H9 (cell line): ENCODE data around the gene IL6R. TPM values are rescaled to one million over a fixed set of nuclear protein-coding genes. Genes with fewer than 3 reads are reported as not detected.

Experiments used
- DNase-seq: peaks from one replicate; pipeline ENCODE4 v3.0.0-alpha.2; 2017
- H2AFZ ChIP-seq: one replicate; pipeline ENCODE4 v1.6.1; 2013; ENCODE audit warnings: mild to moderate bottlenecking, low read length, control low read depth, moderate library complexity
- H2AK5ac ChIP-seq: 2 replicates; pipeline ENCODE4 v1.6.1; 2013; ENCODE audit warnings: low read length, control low read depth, mixed read lengths; ENCODE audit not compliant: insufficient read length
- H2BK120ac ChIP-seq: one replicate; pipeline ENCODE4 v1.6.1; 2013; ENCODE audit warnings: low read depth, mild to moderate bottlenecking, low read length, control low read depth, inconsistent platforms; ENCODE audit not compliant: poor library complexity, severe bottlenecking
- H2BK12ac ChIP-seq: 2 replicates; pipeline ENCODE4 v1.6.1; 2013; ENCODE audit warnings: low read length, control low read depth, mixed read lengths, low read depth; ENCODE audit not compliant: insufficient read length
- H2BK15ac ChIP-seq: 2 replicates; pipeline ENCODE4 v1.6.1; 2013; ENCODE audit warnings: low read depth, low read length, control low read depth
- H2BK20ac ChIP-seq: one replicate; pipeline ENCODE4 v1.6.1; 2013; ENCODE audit warnings: low read depth, mild to moderate bottlenecking, low read length, control low read depth, inconsistent platforms; ENCODE audit not compliant: poor library complexity, severe bottlenecking
- H2BK5ac ChIP-seq: 2 replicates; pipeline ENCODE4 v1.6.1; 2013; ENCODE audit warnings: low read length, control low read depth, mixed read lengths; ENCODE audit not compliant: insufficient read length
- H3K14ac ChIP-seq: 2 replicates; pipeline ENCODE4 v1.6.1; 2013; ENCODE audit warnings: low read length, control low read depth; ENCODE audit not compliant: insufficient read depth
- H3K18ac ChIP-seq: 2 replicates; pipeline ENCODE4 v1.6.1; 2013; ENCODE audit warnings: low read depth, mild to moderate bottlenecking, mixed read lengths, low read length, control low read depth; ENCODE audit not compliant: insufficient read length
- H3K23ac ChIP-seq: 2 replicates; pipeline ENCODE4 v1.6.1; 2013; ENCODE audit warnings: low read length, control low read depth, mixed read lengths, low read depth; ENCODE audit not compliant: insufficient read length
- H3K23me2 ChIP-seq: 2 replicates; pipeline ENCODE4 v1.6.1; 2013; ENCODE audit warnings: low read depth, mild to moderate bottlenecking, mixed read lengths, low read length, control low read depth; ENCODE audit not compliant: insufficient read length, poor library complexity, severe bottlenecking
- H3K27ac ChIP-seq: 2 replicates; pipeline ENCODE4 v1.5.1; 2013; ENCODE audit warnings: low read length, control low read depth, mixed read lengths, low read depth; ENCODE audit not compliant: insufficient read length
- H3K27me3 ChIP-seq: 2 replicates; pipeline ENCODE4 v1.6.1; 2013; ENCODE audit warnings: low read length, control low read depth, inconsistent platforms; ENCODE audit not compliant: insufficient read depth
- H3K4ac ChIP-seq: 2 replicates; pipeline ENCODE4 v1.6.1; 2013; ENCODE audit warnings: low read depth, mild to moderate bottlenecking, control low read depth, inconsistent platforms, low read length, moderate library complexity
- H3K4me1 ChIP-seq: 2 replicates; pipeline ENCODE4 v1.6.1; 2013; ENCODE audit warnings: low read length, control low read depth, inconsistent platforms; ENCODE audit not compliant: insufficient read depth
- H3K4me2 ChIP-seq: 2 replicates; pipeline ENCODE4 v1.6.1; 2013; ENCODE audit warnings: low read length, control low read depth, mixed read lengths; ENCODE audit not compliant: insufficient read length, insufficient read depth
- H3K56ac ChIP-seq: 2 replicates; pipeline ENCODE4 v1.6.1; 2013; ENCODE audit warnings: low read depth, mild to moderate bottlenecking, mixed read lengths, low read length, control low read depth; ENCODE audit not compliant: insufficient read length
- H3K79me1 ChIP-seq: 2 replicates; pipeline ENCODE4 v1.6.1; 2013; ENCODE audit warnings: low read depth, mild to moderate bottlenecking, moderate library complexity, low read length, control low read depth, inconsistent platforms; ENCODE audit not compliant: insufficient read depth, poor library complexity, severe bottlenecking
- H3K79me2 ChIP-seq: 2 replicates; pipeline ENCODE4 v1.6.1; 2013; ENCODE audit warnings: low read length, control low read depth, inconsistent platforms; ENCODE audit not compliant: insufficient read depth
- H3K9ac ChIP-seq: 2 replicates; pipeline ENCODE4 v1.6.1; 2013; ENCODE audit warnings: low read length, control low read depth, mixed read lengths; ENCODE audit not compliant: insufficient read length; ENCODE audit errors: extremely low read depth
- H3K9me3 ChIP-seq: one replicate; pipeline ENCODE4 v1.6.1; 2013; ENCODE audit warnings: low read depth, low read length, inconsistent platforms; ENCODE audit not compliant: control insufficient read depth
- H3T11ph ChIP-seq: one replicate; pipeline ENCODE4 v1.6.1; 2013; ENCODE audit warnings: mild to moderate bottlenecking, low read length, control low read depth, inconsistent platforms
- H4K20me1 ChIP-seq: one replicate; pipeline ENCODE4 v1.6.1; 2013; ENCODE audit not compliant: control insufficient read depth, insufficient read length, insufficient read depth
- H4K5ac ChIP-seq: 2 replicates; pipeline ENCODE4 v1.6.1; 2013; ENCODE audit warnings: low read depth, mild to moderate bottlenecking, mixed read lengths, low read length, control low read depth; ENCODE audit not compliant: insufficient read length
- H4K8ac ChIP-seq: replicated peaks from 2 replicates; pipeline ENCODE4 v1.6.1; 2013; ENCODE audit warnings: low read length, control low read depth, mixed read lengths, low read depth; ENCODE audit not compliant: insufficient read length
- H4K91ac ChIP-seq: 2 replicates; pipeline ENCODE4 v1.6.1; 2013; ENCODE audit warnings: low read depth, mild to moderate bottlenecking, moderate library complexity, mixed read lengths, low read length, control low read depth; ENCODE audit not compliant: insufficient read length
- H3K27ac Mint-ChIP-seq, 3 experiments: 2 replicates in 2 of 3; 3 replicates in 1 of 3; pipeline ENCODE4 v1.8.0; 2020 to 2021; ENCODE audit warnings: mixed read lengths in 3 of 3, mild to moderate bottlenecking in 1 of 3, moderate library complexity in 1 of 3
- H3K27me3 Mint-ChIP-seq: 2 replicates; pipeline ENCODE4 v1.8.0; 2021; ENCODE audit warnings: low read depth, mild to moderate bottlenecking, moderate library complexity, mixed read lengths
- H3K36me3 Mint-ChIP-seq, 3 experiments: 2 replicates in 2 of 3; 3 replicates in 1 of 3; pipeline ENCODE4 v1.8.0; 2020 to 2021; ENCODE audit warnings: low read depth in 3 of 3, mixed read lengths in 3 of 3; ENCODE audit not compliant: insufficient read depth in 1 of 3
- H3K4me1 Mint-ChIP-seq, 2 experiments: 2 replicates each; pipeline ENCODE4 v1.8.0; 2020; ENCODE audit warnings: mixed read lengths in 2 of 2
- H3K4me3 Mint-ChIP-seq, 2 experiments: 2 replicates in 1 of 2; 3 replicates in 1 of 2; pipeline ENCODE4 v1.8.0; 2020 to 2021; ENCODE audit warnings: mild to moderate bottlenecking in 2 of 2, mixed read lengths in 2 of 2, moderate library complexity in 1 of 2
- H3K9me3 Mint-ChIP-seq, 2 experiments: 2 replicates in 1 of 2; 3 replicates in 1 of 2; pipeline ENCODE4 v1.8.0; 2020; ENCODE audit warnings: mild to moderate bottlenecking in 2 of 2, mixed read lengths in 2 of 2, moderate library complexity in 1 of 2
- CTCF ChIP-seq: fragments of 200-600 bp; sonication (generic); conservative IDR thresholded peaks from 3 replicates; pipeline ENCODE4 v1.8.0; 2021; ENCODE audit warnings: antibody characterized with exemption, mild to moderate bottlenecking
- WGBS: extraction: QIAGEN DNeasy Blood & Tissue Kit; methylation state at CpG from one replicate; pipeline ENCODE4 v1.1.7; 2013; ENCODE audit warnings: missing lambda C conversion rate, low lambda C conversion rate, mixed read lengths; ENCODE audit not compliant: insufficient read length; ENCODE audit errors: extremely low coverage; 5-methylcytosine and 5-hydroxymethylcytosine counted together
- total RNA-seq: library from RNA; stranded (reverse); gene quantifications from 2 replicates; pipeline ENCODE4 v1.2.1, GENCODE V29; 2021

The IL6R gene
- total RNA-seq, 1 experiment from 2014 or later = 1.7 TPM

GRCh38 chr1:154467434-154468102 lies 62.4 kb downstream of the IL6R start:
- Histone ChIP-seq H3K27me3 (no peaks in the 10 kb centered on the region), H3K9me3 (no peaks in the 10 kb centered on the region)
- no CpG with 5 or more reads among the region's 11 CpGs for WGBS

More at GRCh38 chr1:154467434-154468102, 62.4 kb downstream of the IL6R start:
- Mint-ChIP-seq H3K36me3 (no peaks in the 10 kb centered on the region; a peak in 1 of 7 replicates), H3K27me3 (no peaks in the 10 kb centered on the region), H3K9me3 (no peaks in the 10 kb centered on the region), H3K27ac (no peak overlapping the region), H3K4me1 (peaks cover 12 to 21% of the 10 kb centered on the region in 2 experiments), H3K4me3 (no peak overlapping the region)
- H4K8ac ChIP-seq = no peak overlapping the region
- H3K27ac ChIP-seq = no peak overlapping the region
- no peaks in the 10 kb centered on the region for H3K23me2 ChIP-seq
- H3K4me2 ChIP-seq = no peak overlapping the region
- H2AFZ ChIP-seq = no peak overlapping the region
- H2BK15ac ChIP-seq = no peak overlapping the region
- no peak overlapping the region for H4K91ac ChIP-seq
- peaks cover 2% of the 10 kb centered on the region; the same call in 1 of the 2 replicates for H3K4me1 ChIP-seq
- H3K9ac ChIP-seq = no peak overlapping the region
- no peaks in the 10 kb centered on the region for H3K79me1 ChIP-seq
- H2BK120ac ChIP-seq = no peak overlapping the region
- no peak for TF ChIP-seq CTCF
- H2AK5ac ChIP-seq = no peak overlapping the region
- no peak overlapping the region for H3K56ac ChIP-seq
- H2BK5ac ChIP-seq = no peak overlapping the region
- no peaks in the 10 kb centered on the region for H4K20me1 ChIP-seq
- no peak overlapping the region for H2BK20ac ChIP-seq
- H3K18ac ChIP-seq = no peak overlapping the region
- H3K4ac ChIP-seq = no peak overlapping the region
- no peak overlapping the region for H3K23ac ChIP-seq
- no peak for DNase-seq
- H3K79me2 ChIP-seq = no peaks in the 10 kb centered on the region
- no peak overlapping the region for H2BK12ac ChIP-seq
- no peak overlapping the region for H4K5ac ChIP-seq
- no peak overlapping the region for H3T11ph ChIP-seq
- H3K14ac ChIP-seq = no peak overlapping the region
